Stimulated activated CD8-positive, alpha-beta memory T cell treated with anti-CD3 and anti-CD28 coated beads, Interleukin-2, amount 100 ng/mL, for 48 hours (primary cell): Measurements from ENCODE around the gene GRIA4.

Experiments used
- DNase-seq, 2 donors: peaks; one replicate each; pipeline ENCODE4 v3.0.0-alpha.2; 2020; ENCODE audit warnings: low read depth in 2 of 2

Gene GRIA4

DNA sequence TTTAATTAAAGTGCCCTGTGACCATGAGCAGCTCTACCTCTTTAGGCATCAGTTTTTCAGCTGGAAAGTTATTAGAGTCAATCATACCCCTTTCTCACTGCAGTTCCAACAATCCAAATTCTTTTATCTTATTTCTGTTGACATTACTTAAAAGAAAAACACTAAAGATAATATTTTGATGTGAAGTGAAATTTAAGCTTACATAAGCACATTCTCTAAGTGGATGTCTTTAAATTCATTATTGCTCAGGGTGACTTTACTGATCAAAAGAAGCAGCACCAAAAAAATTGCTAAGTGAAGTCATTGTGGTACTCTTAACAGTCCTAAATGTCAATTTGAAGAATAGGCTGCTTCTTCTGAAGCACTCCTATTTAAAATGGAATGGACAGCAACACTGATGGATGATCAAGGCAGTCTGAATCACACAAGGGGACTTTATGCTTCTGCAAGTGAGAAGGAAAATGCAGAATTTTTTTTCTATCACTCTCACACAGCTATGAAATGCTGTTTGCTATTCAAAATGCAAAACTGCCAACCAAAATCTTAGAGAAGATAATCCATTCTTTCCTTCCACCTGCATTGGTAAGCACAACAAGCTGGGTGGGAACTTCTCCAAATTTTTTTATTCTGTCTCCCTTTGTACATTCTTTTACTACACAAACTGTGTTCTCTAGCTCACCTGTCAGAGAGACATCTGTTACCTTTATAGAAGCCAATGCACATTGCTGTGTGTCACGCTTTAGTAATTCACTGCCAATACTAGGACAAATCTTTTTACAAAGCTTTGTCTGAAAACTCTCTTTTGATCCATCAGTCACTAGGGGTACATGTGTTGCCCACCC is 179.9 kb downstream of the GRIA4 start:
- DNase-seq, result no peak

DNA sequence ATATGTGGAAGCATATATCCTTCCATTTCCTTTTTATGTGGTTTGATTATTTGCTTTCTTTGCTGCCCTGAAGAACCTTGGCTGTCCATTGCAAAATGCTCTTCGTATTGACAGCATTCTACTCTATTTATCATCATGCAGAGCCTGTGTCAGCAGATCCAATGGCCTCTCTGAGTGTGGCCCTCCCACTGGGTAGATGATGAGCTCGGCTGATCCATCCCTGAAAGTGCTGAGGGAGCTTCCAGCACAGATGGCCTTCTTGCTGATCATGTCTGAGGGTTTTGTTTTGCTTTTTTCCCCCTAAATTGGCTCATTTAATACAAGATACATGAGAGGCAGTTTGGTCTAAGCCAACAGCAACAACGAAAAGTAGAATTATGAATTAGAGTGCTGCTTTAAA is 181.0 kb downstream of the GRIA4 start:
- no peak for DNase-seq

DNA sequence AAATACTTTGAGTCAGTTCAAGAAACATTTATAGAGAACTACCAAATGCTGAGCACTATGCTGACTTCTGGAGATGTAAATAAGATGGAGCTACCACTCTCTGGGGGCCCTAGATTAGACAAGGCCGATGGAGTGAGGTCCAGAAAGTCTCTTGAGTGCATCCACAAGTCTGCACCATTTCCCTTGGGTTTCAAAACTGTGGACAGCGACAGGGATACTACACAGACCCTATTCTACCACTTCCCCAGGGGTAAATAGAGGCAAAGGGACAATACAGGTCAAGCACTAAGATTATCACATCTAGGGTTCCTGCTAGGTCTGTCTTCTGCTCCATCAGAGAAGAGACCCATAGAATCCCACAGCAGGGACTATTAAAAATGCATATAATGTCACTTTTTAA is 183.2 kb downstream of the GRIA4 start:
- DNase-seq, result no peak

DNA sequence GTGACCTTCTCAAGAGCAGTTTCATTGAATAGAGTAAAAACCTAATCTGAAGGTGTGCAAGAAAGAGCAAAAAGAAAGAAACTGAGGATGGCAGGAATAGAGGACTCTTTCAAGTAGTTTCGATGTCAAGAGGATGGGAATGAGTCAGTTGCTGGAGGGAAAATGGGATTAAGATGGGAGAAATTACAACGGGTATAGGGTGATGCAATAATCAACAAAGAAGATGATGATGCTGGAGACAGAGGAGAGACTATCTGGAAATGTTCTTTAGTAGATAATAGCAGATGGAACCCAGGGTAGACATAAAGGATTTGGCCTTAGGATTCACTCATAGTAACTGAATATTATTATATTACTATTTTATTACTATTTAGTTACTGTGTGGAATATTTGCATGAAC is 189.4 kb downstream of the GRIA4 start:
- no peak for DNase-seq

DNA sequence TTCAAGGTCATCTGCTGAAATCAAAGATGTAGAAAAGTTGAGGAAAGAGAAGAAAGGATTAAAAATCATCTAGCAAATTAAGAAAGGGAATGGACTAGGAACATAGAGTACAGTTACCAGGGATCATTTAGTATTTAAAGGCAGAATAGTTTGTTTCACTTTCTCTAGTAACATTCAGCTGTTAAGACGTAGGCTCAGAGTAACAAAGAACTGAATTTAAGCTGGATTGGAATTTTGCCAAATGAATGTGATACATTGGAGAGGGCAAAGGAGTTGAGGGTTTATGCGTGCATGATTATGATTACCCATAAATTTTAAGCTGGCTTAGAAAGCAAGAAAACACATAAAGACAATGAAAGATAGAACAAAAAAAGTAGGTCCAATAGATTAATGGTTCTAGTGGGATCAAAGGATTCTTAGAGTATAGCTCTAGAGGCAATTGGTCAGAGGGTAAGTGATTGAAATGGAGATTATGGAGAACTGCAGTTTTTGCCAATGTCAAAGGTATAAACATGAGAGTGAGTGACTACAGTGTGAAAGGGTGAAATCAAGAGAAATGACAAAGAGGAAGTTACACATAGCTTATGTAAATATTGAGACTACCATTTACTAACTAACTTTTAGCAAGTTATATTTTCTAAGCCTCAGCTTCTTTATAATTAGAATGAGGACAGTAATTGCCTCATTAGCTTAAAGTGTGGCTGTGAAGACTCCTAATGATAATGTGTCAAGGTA is 190.0 kb downstream of the GRIA4 start:
- no peak for DNase-seq

DNA sequence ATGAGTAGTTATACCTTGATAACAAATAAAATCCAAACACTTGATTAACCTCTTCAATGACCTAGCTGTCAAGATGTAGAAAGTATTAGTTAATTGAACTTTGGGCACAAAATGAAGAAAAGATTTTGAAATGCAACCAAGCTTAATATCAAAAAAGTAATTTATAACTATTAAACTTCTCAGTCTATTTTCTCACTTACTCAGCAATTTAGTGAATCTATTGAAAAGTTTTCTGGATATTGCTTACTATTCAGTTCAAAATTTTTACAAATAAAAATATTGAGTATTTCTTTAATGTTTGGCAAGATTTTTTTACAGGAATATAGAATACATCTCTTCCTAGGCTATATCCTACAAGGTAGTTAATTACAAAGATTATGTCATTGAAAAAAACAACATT is 192.5 kb downstream of the GRIA4 start:
- no peak for DNase-seq

DNA sequence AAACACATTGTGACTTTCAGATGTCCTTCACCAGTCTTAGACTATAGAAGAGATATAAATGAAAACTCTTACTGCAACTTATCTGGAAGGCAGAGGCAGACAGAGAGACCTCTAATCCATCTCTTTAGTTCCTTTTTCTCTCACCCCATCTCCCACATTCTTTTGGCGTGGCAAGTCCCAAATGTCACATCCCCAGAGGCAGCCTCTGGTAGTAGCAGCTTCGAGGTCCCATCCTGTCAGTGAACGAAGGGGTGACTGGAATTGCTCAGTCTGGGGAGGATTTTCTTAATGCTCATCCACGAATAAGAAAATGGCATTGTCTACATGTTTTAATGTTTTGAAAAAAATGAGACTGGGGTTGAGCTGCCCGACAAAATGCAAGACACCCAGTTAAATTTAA is 201.4 kb downstream of the GRIA4 start:
- no peak for DNase-seq

DNA sequence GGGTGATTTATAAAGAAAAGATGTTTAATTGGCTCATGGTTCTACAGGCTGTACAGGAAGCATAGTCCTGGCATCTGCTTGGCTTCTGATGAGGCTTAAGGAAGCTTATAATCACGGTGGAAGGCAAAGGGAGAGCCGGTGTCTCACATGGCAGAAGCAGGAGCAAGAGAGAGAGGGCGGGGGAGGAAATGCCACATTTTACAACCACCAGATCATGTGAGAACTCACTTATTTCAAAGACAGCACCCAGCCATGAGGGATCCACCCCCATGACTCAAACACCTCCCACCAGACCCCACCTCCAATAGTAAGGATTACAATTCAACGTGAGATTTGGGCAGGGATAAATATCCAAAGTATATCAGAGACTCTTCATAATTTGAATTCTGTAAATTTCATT is 211.5 kb downstream of the GRIA4 start:
- DNase-seq, result no peak

DNA sequence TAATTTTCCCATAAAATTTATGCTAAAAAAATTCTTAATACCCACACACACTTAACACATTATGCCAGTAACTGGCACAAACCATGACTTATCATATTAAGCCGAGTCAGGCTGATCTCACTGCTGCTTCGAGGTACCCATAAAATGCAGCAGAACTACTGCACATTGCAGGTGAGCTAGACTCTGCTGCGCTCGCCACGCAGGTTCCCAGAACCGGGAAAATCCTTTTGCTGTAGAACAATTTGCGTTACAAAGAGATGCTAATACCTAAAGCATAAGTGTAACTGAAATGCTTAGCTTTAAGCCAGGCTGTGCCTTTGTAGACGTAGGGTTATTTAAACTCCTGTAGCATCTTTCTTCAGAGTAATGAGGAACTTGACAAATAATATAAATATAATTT is 211.9 kb downstream of the GRIA4 start:
- no peak for DNase-seq

DNA sequence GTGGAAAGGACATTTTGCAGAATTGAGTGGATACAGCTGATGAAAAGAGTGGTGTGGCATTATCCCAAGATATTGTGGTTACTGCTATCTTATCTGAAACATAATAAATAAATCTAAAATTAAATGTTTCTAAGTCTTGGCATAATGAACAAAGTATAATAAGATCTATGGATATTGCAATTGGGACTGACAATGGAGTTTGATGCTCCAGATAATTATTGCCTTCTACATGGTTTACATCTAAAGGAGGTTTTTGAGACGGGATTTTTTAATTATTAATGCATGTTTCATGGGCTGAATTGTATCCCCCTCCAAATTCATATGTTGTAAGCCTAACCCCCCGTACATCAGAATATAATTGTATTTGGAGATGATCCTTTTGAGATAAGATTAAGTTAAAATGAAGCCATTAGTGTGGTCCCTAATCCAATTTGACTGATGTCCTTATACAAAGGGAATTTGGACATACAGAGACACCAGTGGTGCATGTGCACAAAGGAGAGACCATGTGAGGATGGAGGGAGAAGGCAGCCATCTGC is 213.7 kb downstream of the GRIA4 start:
- DNase-seq, result no peak

DNA sequence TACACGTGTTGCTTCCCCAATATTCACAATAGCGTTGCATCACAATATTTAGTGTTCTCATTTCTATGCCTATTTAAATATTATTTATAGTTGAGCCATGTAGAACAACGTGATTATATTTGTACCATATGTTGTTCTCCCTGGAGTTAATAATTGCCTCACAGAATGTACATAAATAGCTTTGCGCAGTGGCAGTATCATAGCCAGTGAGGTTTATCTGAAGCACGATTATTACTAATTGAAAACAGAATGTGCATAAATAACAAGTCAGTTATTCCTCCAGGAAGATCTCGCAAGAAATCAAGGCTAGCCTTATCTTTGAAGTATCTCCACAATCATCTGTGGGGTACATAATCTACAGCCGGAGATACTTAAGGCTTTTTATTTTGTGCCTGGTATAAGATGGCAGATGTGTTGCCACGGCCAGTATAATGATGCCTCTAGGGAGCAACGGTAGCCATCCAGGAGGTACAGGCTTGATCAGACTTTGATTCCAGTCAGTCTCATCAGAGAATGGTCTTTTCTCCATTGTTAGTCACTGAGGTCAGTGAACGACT is 214.7 kb downstream of the GRIA4 start:
- no peak for DNase-seq

DNA sequence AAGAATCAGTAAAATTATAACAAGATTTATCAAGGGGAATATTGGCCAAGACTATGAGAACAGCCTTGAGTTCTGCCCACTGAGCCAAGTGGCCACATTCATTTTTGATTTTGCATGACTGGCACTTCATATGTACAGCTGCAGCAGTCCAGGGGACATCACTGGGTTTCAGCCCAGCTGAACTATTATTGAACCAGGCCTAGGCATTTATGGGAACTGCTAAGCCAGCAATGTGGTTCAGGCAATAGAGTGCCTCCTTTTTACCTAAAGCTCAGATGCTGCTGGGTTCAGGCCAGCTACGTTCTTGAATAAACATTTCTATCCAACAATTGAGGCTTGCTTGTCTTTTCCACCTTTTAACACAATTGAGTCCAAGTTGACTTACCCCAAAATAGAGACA is 215.3 kb downstream of the GRIA4 start:
- no peak for DNase-seq

DNA sequence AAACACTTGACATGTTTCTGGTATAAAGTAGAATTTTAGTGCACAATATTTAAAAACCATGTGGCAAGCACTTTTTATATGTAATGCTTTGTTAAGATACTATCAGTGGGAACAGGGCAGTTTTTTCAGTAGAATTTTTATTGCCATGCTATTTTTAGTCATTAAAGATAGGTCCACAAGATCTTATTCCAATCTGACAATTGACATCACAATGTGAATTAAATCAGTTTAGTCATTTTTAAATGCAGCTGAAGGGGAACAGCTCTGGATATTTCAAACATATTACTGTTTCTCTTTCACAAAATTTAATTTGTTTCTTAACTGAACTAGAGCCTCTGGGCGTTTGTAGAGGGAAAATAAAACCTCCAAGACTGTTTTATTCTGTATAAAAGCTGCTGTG is 218.0 kb downstream of the GRIA4 start:
- DNase-seq, result no peak

DNA sequence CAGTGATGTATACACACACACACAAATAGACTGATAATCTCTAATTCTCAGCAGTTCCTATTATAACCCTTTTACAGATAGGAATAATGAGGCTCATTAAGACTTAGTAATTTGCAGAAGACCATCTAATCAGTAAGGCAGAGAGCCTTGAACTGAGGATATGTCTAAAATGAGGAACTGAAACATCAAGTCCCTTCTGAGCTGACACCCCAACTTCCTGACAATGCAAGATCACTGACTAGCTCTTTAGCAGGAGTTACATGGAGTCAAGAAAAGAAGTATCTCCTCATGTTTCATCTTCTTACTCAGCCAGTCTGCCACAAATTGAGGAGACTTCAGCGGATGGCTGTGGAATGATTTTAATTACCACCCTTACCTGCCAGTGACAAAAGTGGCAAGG is 219.2 kb downstream of the GRIA4 start:
- no peak for DNase-seq

DNA sequence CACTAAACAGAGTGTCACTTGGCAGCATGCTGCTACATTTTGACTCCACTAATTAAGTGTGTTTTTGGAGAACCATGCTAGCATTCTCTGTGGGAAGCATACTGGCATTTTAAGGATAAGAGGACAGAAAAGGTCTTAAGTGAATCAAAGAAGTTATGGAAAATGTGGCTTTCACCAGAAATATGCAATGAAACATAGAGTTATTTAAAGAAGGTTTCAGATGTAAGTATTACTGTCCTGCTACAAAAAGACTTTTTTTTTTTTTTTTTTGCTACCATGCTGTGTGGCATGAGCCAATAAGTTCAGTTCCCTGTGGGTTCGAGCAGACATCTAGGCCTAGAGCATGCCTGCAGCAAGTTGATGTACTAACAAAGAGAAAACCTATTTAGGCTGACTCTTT is 224.6 kb downstream of the GRIA4 start:
- no peak for DNase-seq

DNA sequence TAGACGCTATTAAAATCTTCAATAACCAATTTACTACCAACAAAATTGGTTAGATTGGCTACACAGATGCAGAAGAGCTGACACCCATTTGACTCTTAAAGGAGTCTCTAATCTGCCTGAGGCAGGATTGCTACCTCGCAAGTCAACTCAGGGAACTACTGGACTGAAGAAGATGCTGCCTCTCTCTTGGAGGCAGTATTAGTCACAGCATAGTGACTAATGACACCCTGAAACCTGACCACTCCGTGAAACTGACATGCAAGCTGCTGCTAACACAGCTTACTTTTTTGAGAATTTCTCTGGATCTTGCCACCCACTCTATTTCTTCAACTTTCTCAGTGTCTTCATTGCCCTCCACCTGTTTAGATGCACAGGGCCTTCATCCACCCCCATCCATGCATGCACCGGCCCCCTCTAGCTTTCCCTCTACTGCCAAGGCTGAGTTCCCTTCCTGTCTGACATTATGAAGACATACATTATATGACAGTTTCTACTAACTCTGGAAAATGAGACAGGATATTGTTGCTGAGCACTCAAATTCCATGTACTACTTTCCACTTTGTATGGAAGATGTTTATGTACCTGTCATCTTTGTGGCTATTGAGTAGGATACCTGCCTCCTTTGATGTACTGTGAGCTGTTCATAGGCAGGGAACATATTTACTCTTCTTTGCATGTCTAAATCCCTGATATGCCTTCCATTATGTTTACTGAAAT is 229.0 kb downstream of the GRIA4 start:
- no peak for DNase-seq

DNA sequence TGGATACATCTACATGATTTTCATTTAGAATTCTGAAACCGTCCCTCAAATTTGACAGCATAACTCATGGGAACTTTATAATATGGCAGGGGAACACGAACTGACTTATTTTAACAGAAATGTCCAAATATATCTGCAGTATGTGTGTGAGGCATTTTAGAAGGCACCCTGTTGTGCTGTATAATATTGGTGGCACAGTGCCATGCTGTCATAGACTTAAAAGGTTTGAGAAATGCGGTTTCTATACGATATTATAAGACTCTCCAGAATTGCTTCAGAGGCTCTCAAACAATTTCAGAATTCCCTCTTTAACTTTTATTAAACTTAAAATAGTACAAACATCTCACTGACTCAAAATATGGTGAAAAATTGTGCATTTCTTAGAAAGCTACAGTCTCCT is 230.5 kb downstream of the GRIA4 start:
- no peak for DNase-seq

DNA sequence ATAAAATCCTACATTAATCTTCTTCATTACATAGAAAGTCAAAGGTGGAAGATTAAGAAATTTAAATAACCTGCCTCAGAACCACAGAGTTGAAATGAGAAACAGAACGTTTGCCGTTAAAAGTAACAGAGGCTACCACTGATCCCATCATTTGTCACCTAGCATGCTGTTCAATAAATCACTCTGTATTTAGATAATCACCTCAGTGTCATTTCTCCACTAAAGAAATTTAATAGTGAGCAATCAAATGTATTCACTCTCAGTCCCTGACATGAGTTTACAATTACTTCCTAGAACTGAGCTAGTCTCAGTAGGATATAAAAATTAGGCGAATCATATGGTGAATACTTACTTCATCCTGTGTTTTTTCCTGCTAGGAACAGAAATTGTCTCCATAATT is 242.5 kb downstream of the GRIA4 start:
- no peak for DNase-seq

DNA sequence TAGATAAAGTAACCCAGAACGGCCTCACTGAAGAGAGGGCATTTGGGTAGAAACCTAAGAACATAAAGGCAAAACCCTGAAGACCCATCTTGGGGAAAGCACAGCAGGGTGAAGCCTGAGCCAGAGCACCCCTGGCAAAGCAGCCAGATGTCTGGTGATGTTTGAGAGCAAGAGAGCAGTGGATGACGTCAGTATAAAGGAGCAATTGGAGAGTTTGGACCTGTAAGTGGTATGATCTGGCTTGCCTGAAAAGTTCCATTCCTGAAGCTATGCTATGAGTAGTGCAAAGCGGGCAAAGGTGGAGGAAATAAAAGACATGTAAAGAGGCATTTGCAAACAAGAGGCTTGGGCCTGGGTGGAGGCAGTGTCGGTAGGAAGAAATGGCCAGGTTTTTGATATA is 244.4 kb downstream of the GRIA4 start:
- DNase-seq, result no peak

DNA sequence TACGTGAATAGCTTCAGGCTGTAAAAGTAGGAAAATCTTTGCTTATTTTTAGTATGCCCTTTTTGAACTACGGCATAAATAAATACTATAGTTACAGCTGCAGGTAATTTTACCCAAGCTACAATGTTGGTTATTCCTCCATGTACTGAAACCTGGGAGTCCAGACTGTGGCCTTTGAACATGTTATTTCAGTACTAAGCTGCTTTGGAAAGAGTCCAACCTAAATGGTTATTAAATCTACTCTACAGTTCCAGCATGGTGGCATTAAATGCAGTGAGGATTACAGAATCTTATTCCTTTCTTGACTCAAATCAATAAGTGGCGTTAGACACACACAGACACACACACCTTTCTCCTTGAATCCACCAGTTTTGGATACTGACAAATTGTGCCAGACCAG is 247.1 kb downstream of the GRIA4 start:
- DNase-seq, result no peak

DNA sequence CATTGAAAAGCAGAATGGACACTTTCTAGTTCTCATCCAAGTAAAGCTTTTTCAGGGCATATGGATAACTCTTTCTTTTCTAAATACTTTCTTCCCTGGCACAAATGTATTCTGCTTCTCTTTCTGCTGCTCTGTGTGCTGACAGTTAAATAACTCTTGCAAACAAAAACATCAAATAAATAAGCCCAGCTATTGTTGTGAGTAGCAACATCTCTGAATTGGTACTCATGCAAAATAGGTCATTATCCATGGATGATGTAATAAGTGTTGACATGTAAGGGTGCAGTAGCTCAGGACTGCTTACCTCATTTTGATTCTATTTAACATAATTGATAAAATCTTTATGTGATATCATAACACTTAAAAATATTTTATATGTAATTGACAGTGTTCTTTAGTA is 247.9 kb downstream of the GRIA4 start:
- no peak for DNase-seq

DNA sequence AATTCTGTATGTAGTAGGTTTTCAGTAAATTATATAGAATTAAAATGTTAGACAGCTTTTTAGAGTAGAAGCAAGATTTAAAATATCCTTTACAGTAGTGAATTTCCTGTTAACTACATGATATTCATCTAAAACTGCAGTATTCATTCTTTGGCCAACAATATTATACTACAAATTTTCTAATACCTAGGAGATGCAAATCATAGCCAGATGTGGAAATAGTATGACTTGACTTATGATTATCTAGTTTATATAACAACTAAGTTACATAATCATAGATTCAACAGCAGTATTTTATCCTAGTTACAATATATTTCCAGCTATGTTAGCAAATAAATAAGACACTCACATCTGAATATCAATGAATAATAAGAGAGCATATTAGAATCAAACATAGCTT is 249.0 kb downstream of the GRIA4 start:
- no peak for DNase-seq
